OCI-LY1 (cell line): ENCODE measurements around the gene ILDR1.

Experiments
- CTCF ChIP-seq: fragments of 200-600 bp; sonication (generic), shearing (Covaris generic); IDR thresholded peaks from 2 replicates; pipeline ENCODE4 v1.5.1; 2017; ENCODE audit warnings: mild to moderate bottlenecking, antibody characterized with exemption, low read length, moderate library complexity, mixed read lengths
- EZH2 ChIP-seq: fragments of 200-600 bp; sonication (generic), shearing (Covaris generic); IDR thresholded peaks from 2 replicates; pipeline ENCODE4 v1.8.0; 2017; ENCODE audit warnings: borderline replicate concordance, mixed run types, mild to moderate bottlenecking, antibody characterized with exemption, low read length, moderate library complexity, mixed read lengths

- TF ChIP-seq CTCF (no peak), EZH2 (no peak)
Observed at GRCh38 chr3:122031123-122031468, 9.0 kb upstream of the ILDR1 start.
